Gastrocnemius medialis (tissue), 4 donors: ENCODE measurements around the gene KRTAP10-2. TPM values are rescaled to one million over a fixed set of nuclear protein-coding genes. Genes with fewer than 3 reads are reported as not detected.

Experiments used
- ATAC-seq, 2 donors: fragments of 150-250 bp; one replicate each; pipeline ENCODE4 v1.9.1; 2016
- DNase-seq, 2 donors: peaks; one replicate each; pipeline ENCODE4 v3.0.0-alpha.2; 2019
- H3K27ac ChIP-seq, 4 donors: fragments of 200-600 bp; sonication (generic); 1 replicate in 1 of 4; 2 replicates in 3 of 4; pipeline ENCODE4 v1.5.1; 2016 to 2018; ENCODE audit warnings: mild to moderate bottlenecking in 2 of 4, moderate library complexity in 1 of 4
- H3K27me3 ChIP-seq, 3 donors: fragments of 200-600 bp; sonication (generic) in 2 of 3; 1 replicate in 1 of 3; 2 replicates in 2 of 3; pipeline versions ENCODE4 v1.5.1 to v1.6.0; 2016 to 2019; ENCODE audit warnings: mild to moderate bottlenecking in 1 of 3, moderate library complexity in 1 of 3
- H3K36me3 ChIP-seq, 2 donors: fragments of 200-600 bp; sonication (generic) in 1 of 2; one replicate each; pipeline ENCODE4 v1.5.1; 2017 to 2018
- H3K4me1 ChIP-seq, 2 donors: fragments of 200-600 bp; sonication (generic) in 1 of 2; one replicate each; pipeline ENCODE4 v1.5.1; 2016 to 2017; ENCODE audit warnings: mild to moderate bottlenecking in 2 of 2
- H3K4me3 ChIP-seq, 4 donors: fragments of 200-600 bp; sonication (generic) in 3 of 4; 1 replicate in 1 of 4; 2 replicates in 3 of 4; pipeline ENCODE4 v1.5.1; 2016 to 2019; ENCODE audit warnings: mild to moderate bottlenecking in 2 of 4
- H3K9me3 ChIP-seq, 3 donors: fragments of 200-600 bp; sonication (generic) in 2 of 3; 1 replicate in 1 of 3; 2 replicates in 2 of 3; pipeline ENCODE4 v1.5.1; 2016 to 2019
- POLR2A ChIP-seq, 2 donors: fragments of 450-650 bp; IDR thresholded peaks; one replicate each; pipeline ENCODE4 v1.6.1; 2017; ENCODE audit warnings: antibody characterized with exemption in 2 of 2, mild to moderate bottlenecking in 2 of 2, moderate library complexity in 2 of 2
- in situ Hi-C, 4 donors: fragments of 200-750 bp; cut with MboI; loops; one replicate each; pipeline versions ENCODE4 v1.15.0 to v1.8.0; 2017; ENCODE audit warnings: low sequenced_read_pairs in 4 of 4
- intact Hi-C: fragments of 100-400 bp; cut with DNase I; formaldehyde crosslinking; loops from one replicate; pipeline ENCODE4 v1.15.1; 2023; ENCODE audit warnings: low total_unique reads
- total RNA-seq, 4 donors: library from RNA; depleted of rRNA; stranded (reverse); fragments of >200 nt; gene quantifications; one replicate each; pipeline versions ENCODE4 v1.1.0 to v1.2.3, GENCODE V29; 2016
- TF ChIP-seq, protein P1 (sequence below), 5 experiments: fragments of 450-650 bp in 3 of 5; fragments of 200-600 bp in 2 of 5; sonication (generic) in 2 of 5; IDR thresholded peaks in 4 of 5; conservative IDR thresholded peaks in 1 of 5; 1 replicate in 4 of 5; 2 replicates in 1 of 5; pipeline ENCODE4 v1.5.1; 2016 to 2019; ENCODE audit warnings: antibody characterized with exemption in 5 of 5, mild to moderate bottlenecking in 3 of 5, moderate library complexity in 3 of 5

The KRTAP10-2 gene
- total RNA-seq, 4 donors from 2014 or later, result not detected

GRCh38 chr21:44519346-44520325, 31.7 kb downstream of the KRTAP10-2 start:
- H3K27ac ChIP-seq, result no peak overlapping the region
- no peak for ATAC-seq
- no peaks in the 10 kb centered on the region for H3K4me1 ChIP-seq
- intact Hi-C loops (no loop called here), in situ Hi-C loops (loop anchor here in 1 of 4 donors (25.0 kb wide), 1 partner anchor 268 kb away; no protein-coding TSS in a partner anchor)
- no peaks in the 10 kb centered on the region for H3K9me3 ChIP-seq
- H3K27me3 ChIP-seq, result peaks cover 3 to 11% (median 6%) of the 10 kb centered on the region in 3 donors
- H3K4me3 ChIP-seq, result no peak overlapping the region
- TF ChIP-seq POLR2A (IDR thresholded peaks at IDR 0.05), result no peak
- TF ChIP-seq, protein P1, sequence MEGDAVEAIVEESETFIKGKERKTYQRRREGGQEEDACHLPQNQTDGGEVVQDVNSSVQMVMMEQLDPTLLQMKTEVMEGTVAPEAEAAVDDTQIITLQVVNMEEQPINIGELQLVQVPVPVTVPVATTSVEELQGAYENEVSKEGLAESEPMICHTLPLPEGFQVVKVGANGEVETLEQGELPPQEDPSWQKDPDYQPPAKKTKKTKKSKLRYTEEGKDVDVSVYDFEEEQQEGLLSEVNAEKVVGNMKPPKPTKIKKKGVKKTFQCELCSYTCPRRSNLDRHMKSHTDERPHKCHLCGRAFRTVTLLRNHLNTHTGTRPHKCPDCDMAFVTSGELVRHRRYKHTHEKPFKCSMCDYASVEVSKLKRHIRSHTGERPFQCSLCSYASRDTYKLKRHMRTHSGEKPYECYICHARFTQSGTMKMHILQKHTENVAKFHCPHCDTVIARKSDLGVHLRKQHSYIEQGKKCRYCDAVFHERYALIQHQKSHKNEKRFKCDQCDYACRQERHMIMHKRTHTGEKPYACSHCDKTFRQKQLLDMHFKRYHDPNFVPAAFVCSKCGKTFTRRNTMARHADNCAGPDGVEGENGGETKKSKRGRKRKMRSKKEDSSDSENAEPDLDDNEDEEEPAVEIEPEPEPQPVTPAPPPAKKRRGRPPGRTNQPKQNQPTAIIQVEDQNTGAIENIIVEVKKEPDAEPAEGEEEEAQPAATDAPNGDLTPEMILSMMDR (IDR thresholded peaks at IDR 0.05 in 4 of 5, conservative IDR thresholded peaks at IDR 0.05 in 1 of 5), result no peak
- DNase-seq, result no peak
- H3K36me3 ChIP-seq, result no peaks in the 10 kb centered on the region

- no peak for ATAC-seq
- Histone ChIP-seq H3K27ac (no peak overlapping the region), H3K4me1 (no peaks in the 10 kb centered on the region), H3K27me3 (peaks cover 3 to 11% (median 6%) of the 10 kb centered on the region in 3 donors), H3K4me3 (no peak overlapping the region), H3K36me3 (no peaks in the 10 kb centered on the region), H3K9me3 (no peaks in the 10 kb centered on the region)
- intact Hi-C loops (no loop called here), in situ Hi-C loops (loop anchor here in 1 of 4 donors (25.0 kb wide), 1 partner anchor 269 kb away; no protein-coding TSS in a partner anchor)
- DNase-seq, result no peak
- TF ChIP-seq, protein P1 (IDR thresholded peaks at IDR 0.05 in 4 of 5, conservative IDR thresholded peaks at IDR 0.05 in 1 of 5), result no peak
- no peak for TF ChIP-seq POLR2A (IDR thresholded peaks at IDR 0.05)
These were observed 32.6 kb downstream of the KRTAP10-2 start for GRCh38 chr21:44518686-44519085.

- Histone ChIP-seq H3K27me3 (peaks cover 3 to 11% (median 6%) of the 10 kb centered on the region in 3 donors), H3K9me3 (no peaks in the 10 kb centered on the region), H3K4me3 (no peak overlapping the region), H3K36me3 (no peaks in the 10 kb centered on the region), H3K27ac (no peak overlapping the region), H3K4me1 (no peaks in the 10 kb centered on the region)
- DNase-seq (no peak), ATAC-seq (no peak)
- intact Hi-C loops (no loop called here), in situ Hi-C loops (loop anchor here in 1 of 4 donors (25.0 kb wide), 1 partner anchor 270 kb away; no protein-coding TSS in a partner anchor)
- TF ChIP-seq, protein P1 (IDR thresholded peaks at IDR 0.05 in 4 of 5, conservative IDR thresholded peaks at IDR 0.05 in 1 of 5), result no peak
- no peak for TF ChIP-seq POLR2A (IDR thresholded peaks at IDR 0.05)
These were observed 34.0 kb downstream of the KRTAP10-2 start for GRCh38 chr21:44517175-44517899.

DNA sequence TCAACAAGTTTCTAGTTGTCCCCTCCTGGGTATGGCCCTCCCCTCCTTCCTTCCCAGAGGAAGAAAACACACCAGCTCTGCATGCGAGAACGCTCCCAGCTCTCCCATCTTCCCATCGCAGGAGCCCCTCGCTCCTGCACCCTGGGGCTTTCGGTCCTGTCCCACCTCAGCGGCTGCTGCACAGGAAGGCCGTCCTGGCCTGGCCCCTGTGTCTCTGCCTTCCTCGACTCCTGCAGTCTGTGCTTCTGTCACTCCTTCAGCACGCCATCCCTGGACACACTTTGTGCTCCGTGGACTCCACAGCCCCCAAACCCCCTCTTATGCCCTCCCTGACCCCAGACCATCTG, 34.5 kb downstream of the KRTAP10-2 start:
- intact Hi-C loops, result no loop called here
- no peaks in the 10 kb centered on the region for H3K9me3 ChIP-seq
- no peaks in the 10 kb centered on the region for H3K36me3 ChIP-seq
- in situ Hi-C loops, result loop anchor here in 1 of 4 donors (25.0 kb wide), 1 partner anchor 270 kb away; no protein-coding TSS in a partner anchor
- H3K27me3 ChIP-seq, result peaks cover 3 to 11% (median 6%) of the 10 kb centered on the region in 3 donors
- H3K4me3 ChIP-seq, result no peak overlapping the region
- no peak for DNase-seq
- H3K4me1 ChIP-seq, result no peaks in the 10 kb centered on the region
- TF ChIP-seq POLR2A (IDR thresholded peaks at IDR 0.05), result no peak
- TF ChIP-seq, protein P1 (IDR thresholded peaks at IDR 0.05 in 4 of 5, conservative IDR thresholded peaks at IDR 0.05 in 1 of 5), result no peak
- H3K27ac ChIP-seq, result no peak overlapping the region
- ATAC-seq, result no peak
